ENCODE results near the gene HSD11B1.

DNA sequence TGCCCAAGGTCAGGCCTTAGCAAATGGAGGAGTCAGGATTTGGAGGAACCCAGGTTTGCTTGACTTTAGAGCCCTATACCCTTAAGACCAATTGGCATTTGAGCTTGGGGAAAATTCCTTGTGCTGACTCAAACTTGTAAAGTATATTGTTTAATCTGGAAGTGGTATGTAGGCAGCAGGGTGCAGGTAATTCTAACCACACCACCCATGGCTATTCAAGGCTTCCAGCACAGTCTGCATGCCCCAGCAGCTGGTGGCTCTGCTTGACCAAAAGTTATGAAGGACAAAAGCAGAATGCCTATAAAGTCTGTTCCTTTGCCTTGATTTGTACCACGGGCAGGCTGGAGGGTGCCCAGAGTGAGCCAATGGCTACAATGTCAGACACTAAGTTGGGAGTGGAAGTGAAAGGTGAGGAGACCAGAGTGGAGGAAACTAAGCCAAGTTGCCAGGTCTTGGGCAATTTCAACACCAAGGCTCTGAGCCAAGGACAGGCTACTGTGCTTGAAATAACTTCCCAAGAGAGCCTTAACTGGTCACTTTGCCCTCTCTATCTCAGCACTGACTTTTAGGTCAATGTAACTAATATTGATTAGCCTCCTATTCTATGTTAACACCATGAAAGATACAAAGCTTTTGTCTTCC, 34.1 kb upstream of the HSD11B1 start:
- TF ChIP-seq, protein P1, sequence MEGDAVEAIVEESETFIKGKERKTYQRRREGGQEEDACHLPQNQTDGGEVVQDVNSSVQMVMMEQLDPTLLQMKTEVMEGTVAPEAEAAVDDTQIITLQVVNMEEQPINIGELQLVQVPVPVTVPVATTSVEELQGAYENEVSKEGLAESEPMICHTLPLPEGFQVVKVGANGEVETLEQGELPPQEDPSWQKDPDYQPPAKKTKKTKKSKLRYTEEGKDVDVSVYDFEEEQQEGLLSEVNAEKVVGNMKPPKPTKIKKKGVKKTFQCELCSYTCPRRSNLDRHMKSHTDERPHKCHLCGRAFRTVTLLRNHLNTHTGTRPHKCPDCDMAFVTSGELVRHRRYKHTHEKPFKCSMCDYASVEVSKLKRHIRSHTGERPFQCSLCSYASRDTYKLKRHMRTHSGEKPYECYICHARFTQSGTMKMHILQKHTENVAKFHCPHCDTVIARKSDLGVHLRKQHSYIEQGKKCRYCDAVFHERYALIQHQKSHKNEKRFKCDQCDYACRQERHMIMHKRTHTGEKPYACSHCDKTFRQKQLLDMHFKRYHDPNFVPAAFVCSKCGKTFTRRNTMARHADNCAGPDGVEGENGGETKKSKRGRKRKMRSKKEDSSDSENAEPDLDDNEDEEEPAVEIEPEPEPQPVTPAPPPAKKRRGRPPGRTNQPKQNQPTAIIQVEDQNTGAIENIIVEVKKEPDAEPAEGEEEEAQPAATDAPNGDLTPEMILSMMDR (IDR thresholded peaks at IDR 0.05; ENCODE audit: borderline replicate concordance, extremely low read depth, low read length, poor library complexity, severe bottlenecking), result no peak
- TF ChIP-seq EZH2 (IDR thresholded peaks at IDR 0.05; ENCODE audit: borderline replicate concordance, low read depth, low read length, severe bottlenecking), result no peak

All from DND-41 (cell line).